HepG2 (cell line): ENCODE data around the gene CPEB3. TPM values are rescaled to one million over a fixed set of nuclear protein-coding genes. Genes with fewer than 3 reads are reported as not detected.

ENCODE experiments used
- CHD4 ChIP-seq: fragments of 200-600 bp; sonication (generic); IDR thresholded peaks from 2 replicates; pipeline ENCODE4 v1.7.0; 2017; ENCODE audit warnings: mild to moderate bottlenecking, low read length, borderline replicate concordance
- E2F5 ChIP-seq: sonication (generic); formaldehyde crosslinking; conservative IDR thresholded peaks from 2 replicates; pipeline ENCODE4 v1.4.0; 2020; ENCODE audit warnings: missing genetic modification reagents
- ETV5 ChIP-seq: IDR thresholded peaks from 2 replicates; pipeline ENCODE4 v1.6.1; 2018; ENCODE audit warnings: missing biosample characterization, missing genetic modification reagents, inconsistent platforms, borderline replicate concordance
- IRF2 ChIP-seq: IDR thresholded peaks from 2 replicates; pipeline ENCODE4 v1.6.1; 2018; ENCODE audit warnings: missing genetic modification reagents, missing compliant biosample characterization
- ISL2 ChIP-seq: sonication (generic); formaldehyde crosslinking; IDR thresholded peaks from 2 replicates; pipeline ENCODE4 v1.5.0; 2020; ENCODE audit warnings: missing genetic modification reagents
- MAFK ChIP-seq, 2 experiments: IDR thresholded peaks in 1 of 2; conservative IDR thresholded peaks in 1 of 2; 2 replicates each; pipeline ENCODE4 v1.6.1; 2011; ENCODE audit warnings: improper control_type of control experiment in 2 of 2, low read length in 2 of 2
- NFAT5 ChIP-seq: sonication (generic); formaldehyde crosslinking; IDR thresholded peaks from 2 replicates; pipeline ENCODE4 v1.4.0; 2020; ENCODE audit warnings: missing genetic modification reagents
- NPAS2 ChIP-seq: sonication (generic); formaldehyde crosslinking; IDR thresholded peaks from 2 replicates; pipeline ENCODE4 v1.8.0; 2022; ENCODE audit warnings: mild to moderate bottlenecking, missing genetic modification reagents, borderline replicate concordance
- NR2F1 ChIP-seq, 2 experiments: fragments of 450-650 bp in 1 of 2; formaldehyde crosslinking in 1 of 2; IDR thresholded peaks; 2 replicates each; pipeline versions ENCODE4 v1.5.0 to v1.6.1; 2016 to 2020; ENCODE audit warnings: mild to moderate bottlenecking in 1 of 2, missing compliant biosample characterization in 1 of 2, missing genetic modification reagents in 1 of 2, moderate library complexity in 1 of 2
- PREB ChIP-seq: sonication (generic); formaldehyde crosslinking; IDR thresholded peaks from 2 replicates; pipeline ENCODE4 v1.4.0; 2020; ENCODE audit warnings: missing genetic modification reagents
- REPIN1 ChIP-seq: sonication (generic); formaldehyde crosslinking; IDR thresholded peaks from 2 replicates; pipeline ENCODE4 v1.8.0; 2022; ENCODE audit warnings: missing genetic modification reagents, low read depth, mild to moderate bottlenecking, borderline replicate concordance
- RNF2 ChIP-seq: fragments of 450-650 bp; conservative IDR thresholded peaks from 2 replicates; pipeline ENCODE4 v1.6.1; 2016; ENCODE audit warnings: low read depth
- SOX5 ChIP-seq: IDR thresholded peaks from 2 replicates; pipeline ENCODE4 v1.6.1; 2016; ENCODE audit warnings: borderline replicate concordance
- WIZ ChIP-seq: sonication (generic); formaldehyde crosslinking; IDR thresholded peaks from 2 replicates; pipeline ENCODE4 v1.5.1; 2020; ENCODE audit warnings: mild to moderate bottlenecking, missing genetic modification reagents
- ZHX2 ChIP-seq, 2 experiments: sonication (generic) in 1 of 2; formaldehyde crosslinking in 1 of 2; IDR thresholded peaks; 2 replicates each; pipeline versions ENCODE4 v1.6.1 to v1.9.0; 2014 to 2022; ENCODE audit warnings: antibody characterized with exemption in 1 of 2, borderline replicate concordance in 1 of 2, inconsistent platforms in 1 of 2, low read depth in 1 of 2, missing genetic modification reagents in 1 of 2
- polyA plus RNA-seq, 8 experiments: library from polyadenylated mRNA; depleted of rRNA in 3 of 8; stranded (reverse) in 7 of 8; unstranded in 1 of 8; fragments of >200 nt; fragmentation: Illumina TruSeq in 4 of 8; extraction: Trizol in 4 of 8; gene quantifications; 2 replicates each; pipeline versions ENCODE4 v1.2.1 to v1.2.3, GENCODE V29; 2011 to 2016; ENCODE audit warnings: low read depth in 4 of 8, missing spikeins in 1 of 8, mixed read lengths in 1 of 8; ENCODE audit not compliant: insufficient read depth in 1 of 8
- total RNA-seq, 5 experiments: library from RNA; depleted of rRNA; stranded (reverse); fragments of >200 nt; fragmentation: Illumina TruSeq; extraction: Trizol; gene quantifications; 2 replicates each; pipeline ENCODE4 v1.2.3, GENCODE V29; 2016; ENCODE audit warnings: low read depth in 1 of 5

CPEB3 gene
- total and polyA plus RNA-seq, 2 of the 13 experiments (the other 11 are each of a cell fraction or from before 2014, with no cell fraction given), result 0.66 to 0.70 TPM

- no peak for TF ChIP-seq PREB (CRISPR knock-in tag)
- TF ChIP-seq SOX5 (CRISPR knock-in tag), result no peak
- no peak for TF ChIP-seq E2F5 (CRISPR knock-in tag)
- TF ChIP-seq NFAT5 (CRISPR knock-in tag), result peak; percentile 62; the same call in 1 of the 2 replicates
- TF ChIP-seq ZHX2 (IDR thresholded peaks at IDR 0.05; ENCODE audit: low read depth), result no peak
- TF ChIP-seq ZHX2 (CRISPR knock-in tag; IDR thresholded peaks at IDR 0.05; ENCODE audit: borderline replicate concordance), result no peak
- TF ChIP-seq CHD4, result no peak
- no peak for TF ChIP-seq WIZ
- no peak for TF ChIP-seq NPAS2 (CRISPR knock-in tag)
- no peak for TF ChIP-seq NR2F1 (CRISPR knock-in tag; IDR thresholded peaks at IDR 0.05)
- no peak for TF ChIP-seq IRF2 (CRISPR knock-in tag)
- no peak for TF ChIP-seq ETV5 (CRISPR knock-in tag)
- TF ChIP-seq ISL2, result no peak; the same call in 1 of the 2 replicates
- TF ChIP-seq REPIN1, result no peak
- TF ChIP-seq MAFK (conservative IDR thresholded peaks at IDR 0.05 in 1 of 2, IDR thresholded peaks at IDR 0.05 in 1 of 2; ENCODE audit: low read length in 2 of 2), result no peak
- TF ChIP-seq RNF2, result peak; percentile 47; the same call in 1 of the 2 replicates
Measured at GRCh38 chr10:92239600-92240288, 51.1 kb downstream of the CPEB3 start (continued).
